Subcutaneous adipose tissue (tissue), 4 donors: ENCODE results near the gene CD247. TPM values are rescaled to one million over a fixed set of nuclear protein-coding genes. Genes with fewer than 3 reads are reported as not detected.

Experiments used
- CTCF ChIP-seq: fragments of 450-650 bp; IDR thresholded peaks from one replicate; pipeline ENCODE4 v1.5.1; 2016; ENCODE audit warnings: low read depth, mild to moderate bottlenecking, control low read depth, antibody characterized with exemption, moderate library complexity
- total RNA-seq, 4 donors: library from RNA; depleted of rRNA; stranded (reverse); fragments of >200 nt; gene quantifications; one replicate each; pipeline ENCODE4 v1.1.0, GENCODE V29; 2016

The CD247 gene
- total RNA-seq, 4 donors from 2014 or later = 1.3 to 3.4 (median 2.1) TPM

DNA sequence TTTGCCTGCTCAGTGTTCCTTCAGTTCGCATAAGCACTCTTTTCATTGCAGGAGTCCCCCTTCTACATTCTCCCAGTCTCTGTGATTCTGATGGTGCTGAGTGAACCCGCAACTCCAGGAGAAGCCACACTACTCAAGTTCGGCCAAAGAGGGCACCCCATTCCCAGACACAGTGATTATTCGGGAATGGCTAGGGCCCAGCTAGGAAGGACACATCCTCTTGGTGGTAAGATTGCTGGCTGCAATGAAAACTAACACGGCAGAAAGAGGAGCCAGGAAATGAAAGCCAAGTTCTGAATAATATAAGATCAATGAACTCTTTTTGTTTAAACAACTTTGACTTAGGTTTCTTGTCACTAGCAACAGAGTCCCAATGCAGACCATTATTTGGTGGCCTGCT lies 20.3 kb upstream of the CD247 start:
- no peak for TF ChIP-seq CTCF

DNA sequence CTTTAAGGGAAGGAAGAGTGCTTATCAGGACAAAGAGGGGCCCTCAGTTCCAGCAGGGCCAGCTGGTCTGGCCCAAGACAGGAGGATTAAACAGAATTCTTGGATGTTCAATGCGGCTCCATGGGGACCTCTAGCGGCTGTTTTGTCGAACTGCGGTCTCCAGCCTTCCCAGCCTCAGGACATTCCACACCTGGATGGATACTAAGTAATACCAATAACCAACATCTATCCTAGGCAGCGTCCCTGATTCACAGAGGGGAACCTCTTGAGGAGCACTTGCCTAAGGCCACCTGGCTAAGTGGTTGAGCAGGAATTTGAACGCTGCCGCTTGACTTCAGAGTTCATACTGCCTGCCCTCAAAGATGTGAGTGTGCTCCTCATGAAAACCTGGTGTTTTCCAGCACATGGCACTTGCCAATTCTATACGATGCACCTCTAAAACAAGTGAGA lies 15.5 kb upstream of the CD247 start:
- TF ChIP-seq CTCF = no peak

DNA sequence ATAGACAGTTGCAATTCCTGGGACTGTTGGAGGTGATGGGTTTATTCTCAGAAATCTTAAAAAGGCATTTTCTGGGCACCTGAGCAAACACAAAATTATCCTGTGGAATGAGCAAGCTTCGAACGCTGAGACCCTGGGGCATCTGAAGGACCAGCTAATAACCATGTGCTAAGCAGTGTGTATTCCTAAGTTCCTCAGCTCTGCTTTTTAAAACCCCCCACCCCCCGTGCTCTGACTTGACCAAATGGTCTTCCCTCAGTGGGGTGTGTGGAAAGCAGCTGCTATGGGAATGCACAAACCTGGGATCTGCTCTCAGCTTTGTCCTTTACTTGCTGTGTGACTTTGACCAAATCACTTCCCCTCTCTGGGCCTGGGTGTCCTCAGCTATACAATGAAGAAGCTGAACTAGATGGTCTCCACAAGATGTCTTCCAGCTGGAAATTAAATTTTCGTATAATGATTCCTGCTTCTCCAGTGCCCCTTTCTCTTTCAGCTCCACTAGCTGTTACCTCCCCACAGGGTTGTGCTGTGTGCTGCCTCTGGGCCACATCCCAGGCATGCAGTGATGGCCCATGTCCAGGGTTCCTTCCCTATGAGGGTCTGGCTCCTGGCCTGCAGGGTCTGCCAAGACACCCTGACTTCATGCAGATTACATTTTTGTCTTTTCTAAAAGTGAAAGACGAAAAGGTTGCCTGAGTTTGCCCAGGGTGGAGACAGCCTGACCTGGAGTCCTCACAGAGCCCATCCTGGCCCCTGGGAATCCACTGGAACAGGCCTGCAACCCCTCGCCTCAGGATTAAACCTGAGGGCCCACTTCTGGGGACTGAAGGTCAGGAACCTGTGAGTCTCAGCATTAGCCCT lies 14.9 kb upstream of the CD247 start:
- TF ChIP-seq CTCF = no peak

DNA sequence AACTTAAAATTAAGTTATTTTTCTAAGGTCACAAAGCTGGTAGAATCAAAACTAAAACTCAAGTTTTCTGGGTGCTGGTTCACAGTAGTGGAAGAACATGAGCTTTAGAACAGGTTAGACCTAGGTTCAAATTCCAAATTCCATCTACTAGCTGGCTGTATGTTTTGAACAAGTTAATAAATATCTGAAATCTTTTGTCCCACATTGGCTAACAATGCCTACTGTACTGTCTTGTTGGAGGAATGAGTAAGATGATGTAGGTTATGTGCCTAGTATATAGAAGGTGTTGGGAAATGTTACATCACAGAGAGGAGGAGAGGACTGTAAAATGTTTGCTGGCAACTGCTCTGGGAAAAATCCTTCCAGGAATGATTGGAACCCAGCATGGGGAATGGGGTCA lies 14.0 kb upstream of the CD247 start:
- TF ChIP-seq CTCF = no peak

- no peak for TF ChIP-seq CTCF
Measured at GRCh38 chr1:167529829-167530474, 11.6 kb upstream of the CD247 start.

GRCh38 chr1:167528057-167528728 lies 9.9 kb upstream of the CD247 start:
- TF ChIP-seq CTCF = no peak
